ENCODE data around the gene GPR150.

DNA sequence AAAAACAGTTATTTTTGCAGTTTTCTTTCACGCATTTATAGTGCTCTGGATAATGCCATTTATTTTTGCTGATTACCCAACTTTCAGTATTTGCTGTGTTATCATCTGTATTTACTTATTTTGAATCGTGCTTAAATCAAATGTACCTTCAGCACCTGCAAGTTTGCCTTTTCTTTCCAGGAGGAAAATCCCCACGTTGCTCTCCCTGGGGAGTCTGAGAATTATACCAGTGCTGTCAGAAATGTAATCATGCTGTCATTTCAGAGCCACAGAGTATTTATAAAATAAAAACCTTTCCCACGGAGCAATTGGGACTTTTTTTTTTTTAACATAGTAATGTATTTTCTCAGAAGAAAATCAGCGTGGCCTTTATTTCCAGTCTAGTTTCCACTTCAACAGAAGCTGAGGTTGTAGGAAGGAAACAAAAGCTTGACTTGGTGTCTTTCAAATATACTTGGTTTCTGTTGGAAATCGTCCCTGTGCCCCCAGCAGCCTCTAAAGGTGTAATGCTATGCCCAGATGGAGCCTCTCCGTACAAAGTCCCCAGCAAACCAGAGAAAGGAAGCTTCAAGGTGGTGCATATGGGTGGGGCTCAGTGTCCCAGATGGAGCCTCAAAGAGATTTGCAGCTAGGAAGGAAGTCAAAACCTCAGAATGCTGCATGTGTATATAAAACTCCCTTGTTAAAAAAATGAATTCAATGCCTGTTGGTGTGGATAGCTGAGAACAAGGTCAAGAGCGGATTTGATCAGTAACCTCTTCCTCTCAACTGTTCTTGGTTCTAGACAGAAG lies 2.1 kb downstream of the GPR150 start:
- TF ChIP-seq, protein P1, sequence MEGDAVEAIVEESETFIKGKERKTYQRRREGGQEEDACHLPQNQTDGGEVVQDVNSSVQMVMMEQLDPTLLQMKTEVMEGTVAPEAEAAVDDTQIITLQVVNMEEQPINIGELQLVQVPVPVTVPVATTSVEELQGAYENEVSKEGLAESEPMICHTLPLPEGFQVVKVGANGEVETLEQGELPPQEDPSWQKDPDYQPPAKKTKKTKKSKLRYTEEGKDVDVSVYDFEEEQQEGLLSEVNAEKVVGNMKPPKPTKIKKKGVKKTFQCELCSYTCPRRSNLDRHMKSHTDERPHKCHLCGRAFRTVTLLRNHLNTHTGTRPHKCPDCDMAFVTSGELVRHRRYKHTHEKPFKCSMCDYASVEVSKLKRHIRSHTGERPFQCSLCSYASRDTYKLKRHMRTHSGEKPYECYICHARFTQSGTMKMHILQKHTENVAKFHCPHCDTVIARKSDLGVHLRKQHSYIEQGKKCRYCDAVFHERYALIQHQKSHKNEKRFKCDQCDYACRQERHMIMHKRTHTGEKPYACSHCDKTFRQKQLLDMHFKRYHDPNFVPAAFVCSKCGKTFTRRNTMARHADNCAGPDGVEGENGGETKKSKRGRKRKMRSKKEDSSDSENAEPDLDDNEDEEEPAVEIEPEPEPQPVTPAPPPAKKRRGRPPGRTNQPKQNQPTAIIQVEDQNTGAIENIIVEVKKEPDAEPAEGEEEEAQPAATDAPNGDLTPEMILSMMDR (IDR thresholded peaks at IDR 0.05; ENCODE audit: poor library complexity): no peak
- no peak for TF ChIP-seq EZH2 (IDR thresholded peaks at IDR 0.05; ENCODE audit: borderline replicate concordance)

All from hepatocyte (in vitro differentiated cells).